ENCODE results near the gene FAM204A. TPM values are rescaled to one million over a fixed set of nuclear protein-coding genes. Genes with fewer than 3 reads are reported as not detected.

FAM204A gene
- 49.9 and 55.5 TPM in 2 replicates for total RNA-seq

DNA sequence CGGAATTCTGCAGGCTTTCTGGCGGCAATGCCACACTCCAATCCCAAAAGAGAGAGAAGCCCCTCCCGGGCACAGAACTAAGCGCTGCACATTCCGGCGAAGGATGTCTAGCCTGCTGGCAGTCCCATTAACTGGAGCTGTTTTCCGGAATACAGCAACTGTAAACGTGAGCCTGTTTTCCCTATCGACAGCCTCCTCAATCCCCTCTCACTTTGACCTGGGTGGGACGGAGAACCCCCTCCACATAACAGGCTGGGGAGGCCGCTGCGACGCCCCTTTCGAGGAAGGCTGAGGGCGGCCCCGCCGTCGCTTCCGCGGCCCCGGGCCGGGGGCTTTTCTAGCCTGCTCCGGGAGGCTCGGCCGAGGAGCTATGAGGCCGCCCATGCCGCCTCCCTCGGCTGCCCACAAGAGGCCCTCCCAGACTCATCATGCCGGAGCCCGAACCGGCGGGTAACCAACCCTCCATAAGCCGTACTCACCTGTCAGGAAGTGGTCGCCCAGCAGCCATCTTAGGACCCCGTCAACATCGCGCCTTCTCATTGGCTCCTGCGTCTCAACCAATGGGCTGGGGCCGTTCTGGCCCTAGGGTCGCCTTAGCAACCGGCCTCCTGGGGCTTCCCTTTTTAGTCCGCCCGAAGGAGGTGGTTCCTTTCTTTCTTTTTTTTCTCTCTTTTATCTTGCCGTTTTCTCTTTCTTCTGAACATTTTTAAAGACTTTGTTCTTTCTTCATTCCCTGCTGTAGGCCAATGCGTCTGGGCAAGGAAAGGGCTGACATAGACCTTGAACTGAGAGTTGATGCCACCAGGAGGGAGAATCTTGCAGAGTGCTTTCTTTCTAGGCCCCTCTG is at the start of gene FAM204A:
Gene FAM204A (minus strand): TSS at position 534 of the 847 bp plus-strand sequence. CDS start 5,909 bp downstream, outside the sequence.

Measured in smooth muscle cell of the umbilical artery (primary cell).